K562 (cell line): ENCODE results near the gene TEX38. TPM values are rescaled to one million over a fixed set of nuclear protein-coding genes. Genes with fewer than 3 reads are reported as not detected.

Source experiments
- CBX3 ChIP-seq, 2 experiments: IDR thresholded peaks; 1 replicate in 1 of 2; 2 replicates in 1 of 2; pipeline ENCODE4 v1.6.1; 2012; ENCODE audit warnings: inconsistent platforms in 2 of 2, low read length in 2 of 2, borderline replicate concordance in 1 of 2, control low read depth in 1 of 2
- CREB1 ChIP-seq, 2 experiments: sonication (generic) in 1 of 2; formaldehyde crosslinking in 1 of 2; IDR thresholded peaks; 2 replicates each; pipeline versions ENCODE4 v1.6.1 to v1.8.0; 2012 to 2022; ENCODE audit warnings: inconsistent platforms in 1 of 2, mild to moderate bottlenecking in 1 of 2, missing genetic modification reagents in 1 of 2, moderate library complexity in 1 of 2
- GATAD2A ChIP-seq: fragments of 450-650 bp; IDR thresholded peaks from 2 replicates; pipeline ENCODE4 v1.6.1; 2017
- HMG20B ChIP-seq: fragments of 250-450 bp; sonication (Bioruptor Pico); IDR thresholded peaks from 2 replicates; pipeline ENCODE4 v1.5.0; 2021; ENCODE audit warnings: mild to moderate bottlenecking
- MAZ ChIP-seq, 2 experiments: fragments of 450-650 bp in 1 of 2; sonication (generic) in 1 of 2; formaldehyde crosslinking; IDR thresholded peaks in 1 of 2; conservative IDR thresholded peaks in 1 of 2; 2 replicates each; pipeline versions ENCODE4 v1.4.0 to v1.5.0; 2020; ENCODE audit warnings: mild to moderate bottlenecking in 1 of 2, missing genetic modification reagents in 1 of 2
- MIER1 ChIP-seq: fragments of 450-650 bp; IDR thresholded peaks from 2 replicates; pipeline ENCODE4 v1.6.1; 2016; ENCODE audit warnings: antibody characterized with exemption, mild to moderate bottlenecking, low read depth
- MTA2 ChIP-seq: fragments of 450-650 bp; IDR thresholded peaks from 2 replicates; pipeline ENCODE4 v1.6.1; 2016; ENCODE audit warnings: low read depth
- NBN ChIP-seq: fragments of 450-650 bp; IDR thresholded peaks from 2 replicates; pipeline ENCODE4 v1.6.1; 2016; ENCODE audit warnings: low read depth, mild to moderate bottlenecking
- NFATC3 ChIP-seq: fragments of 450-650 bp; IDR thresholded peaks from 2 replicates; pipeline ENCODE4 v1.6.1; 2017; ENCODE audit warnings: mild to moderate bottlenecking
- NFIX ChIP-seq: fragments of 250-450 bp; sonication (Bioruptor Pico); IDR thresholded peaks from 2 replicates; pipeline ENCODE4 v1.4.0; 2020; ENCODE audit warnings: low read depth, mild to moderate bottlenecking, moderate library complexity
- TEAD1 ChIP-seq, 2 experiments: fragments of 450-650 bp in 1 of 2; sonication (generic) in 1 of 2; formaldehyde crosslinking; IDR thresholded peaks; 2 replicates each; pipeline versions ENCODE4 v1.4.0 to v1.8.0; 2020 to 2022; ENCODE audit warnings: mild to moderate bottlenecking in 2 of 2, missing genetic modification reagents in 1 of 2
- ZNF644 ChIP-seq: fragments of 200-800 bp; sonication (Bioruptor generic); IDR thresholded peaks from 2 replicates; pipeline ENCODE4 v1.6.1; 2016; ENCODE audit warnings: low read depth, missing genetic modification characterization, missing compliant biosample characterization
- polyA plus RNA-seq, 8 experiments: library from polyadenylated mRNA; depleted of rRNA in 4 of 8; stranded (reverse) in 5 of 8; unstranded in 3 of 8; fragments of >200 nt; fragmentation: Nextera tagmentation in 2 of 8; fragmentation: Illumina TruSeq in 1 of 8; extraction: Ambion mirVana in 2 of 8; extraction: Trizol in 1 of 8; gene quantifications; 2 replicates each; pipeline versions ENCODE4 v1.2.1 to v1.2.3, GENCODE V29; 2011 to 2014; ENCODE audit warnings: inconsistent platforms in 1 of 8, missing spikeins in 1 of 8
- total RNA-seq, 7 experiments: library from RNA; depleted of rRNA in 6 of 7; stranded (reverse); fragments of >200 nt in 6 of 7; fragmentation: Illumina TruSeq in 2 of 7; extraction: Trizol in 2 of 7; gene quantifications; 2 replicates each; pipeline versions ENCODE4 v1.2.1 to v1.2.3, GENCODE V29; 2011 to 2021; ENCODE audit warnings: low replicate concordance in 1 of 7
- TF ChIP-seq, protein P1 (sequence below): fragments of 450-650 bp; formaldehyde crosslinking; IDR thresholded peaks from 2 replicates; pipeline ENCODE4 v1.4.0; 2020; ENCODE audit warnings: mild to moderate bottlenecking
- TF ChIP-seq, protein P2 (sequence below): fragments of 250-450 bp; sonication (Bioruptor Pico); IDR thresholded peaks from 2 replicates; pipeline ENCODE4 v1.4.0; 2020; ENCODE audit warnings: mild to moderate bottlenecking, moderate library complexity, borderline replicate concordance
- TF ChIP-seq, protein P3 (sequence below): IDR thresholded peaks from 2 replicates; pipeline ENCODE4 v1.6.1; 2011; ENCODE audit not compliant: insufficient read length; ENCODE audit errors: extremely low read depth
- TF ChIP-seq, protein P4 (sequence below): fragments of 250-450 bp; sonication (Bioruptor Pico); IDR thresholded peaks from 2 replicates; pipeline ENCODE4 v1.6.1; 2021; ENCODE audit warnings: mild to moderate bottlenecking
- TF ChIP-seq, protein P5 (sequence below): sonication (generic); IDR thresholded peaks from 2 replicates; pipeline ENCODE4 v1.6.1; 2016
- TF ChIP-seq, protein P6 (sequence below): fragments of 250-450 bp; sonication (Bioruptor Pico); IDR thresholded peaks from 2 replicates; pipeline ENCODE4 v1.4.0; 2020; ENCODE audit warnings: mild to moderate bottlenecking, moderate library complexity

The TEX38 gene
- total and polyA plus RNA-seq, 9 of the 15 experiments (the other 6 are each of a cell fraction or from before 2014, with no cell fraction given): not detected

DNA sequence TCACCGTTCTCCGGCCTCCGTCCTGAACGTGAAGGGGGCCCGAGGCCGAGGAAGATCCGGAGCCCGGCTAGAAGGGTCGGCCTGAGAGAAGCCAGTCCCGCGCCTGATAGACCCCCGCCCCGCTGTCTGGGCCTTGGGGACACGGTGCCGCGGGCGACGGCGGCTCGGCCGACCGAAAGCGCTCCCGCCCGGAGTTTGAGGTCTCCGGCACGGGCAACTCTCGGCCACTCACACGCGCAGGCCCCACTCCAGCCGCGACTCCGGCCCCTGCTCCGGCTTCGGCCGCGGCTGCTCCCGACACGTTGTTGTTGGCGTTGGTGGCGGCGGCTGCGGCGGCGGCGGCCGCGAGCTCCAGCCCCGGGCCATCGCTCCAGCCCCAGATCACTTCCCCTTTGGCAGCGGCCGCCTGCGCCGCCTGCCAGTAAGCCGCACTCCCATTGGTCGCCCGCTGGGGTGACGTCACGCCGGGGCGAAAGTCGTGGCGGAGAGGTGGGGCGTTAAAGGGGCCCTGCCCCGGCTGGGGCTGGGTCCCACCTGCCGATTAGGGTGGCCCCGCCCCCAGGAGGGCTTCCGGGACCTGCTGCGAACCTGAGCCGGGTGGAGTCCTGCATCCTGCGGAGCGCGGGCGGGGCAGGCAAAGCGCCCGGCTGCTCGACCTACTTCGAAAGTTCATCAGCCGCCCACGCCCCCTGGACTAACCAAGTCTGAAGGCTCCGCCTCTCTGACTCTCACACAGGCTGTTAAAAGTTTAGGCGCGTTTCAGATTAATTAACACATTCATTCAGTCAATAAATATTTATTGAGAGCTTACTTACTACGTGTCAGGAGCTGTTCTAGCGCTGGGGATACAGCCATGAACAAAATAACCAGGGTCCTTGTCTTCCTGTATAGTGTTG lies 47.3 kb downstream of the TEX38 start, which contains the start of gene EFCAB14 (continued):
- TF ChIP-seq, protein P1, sequence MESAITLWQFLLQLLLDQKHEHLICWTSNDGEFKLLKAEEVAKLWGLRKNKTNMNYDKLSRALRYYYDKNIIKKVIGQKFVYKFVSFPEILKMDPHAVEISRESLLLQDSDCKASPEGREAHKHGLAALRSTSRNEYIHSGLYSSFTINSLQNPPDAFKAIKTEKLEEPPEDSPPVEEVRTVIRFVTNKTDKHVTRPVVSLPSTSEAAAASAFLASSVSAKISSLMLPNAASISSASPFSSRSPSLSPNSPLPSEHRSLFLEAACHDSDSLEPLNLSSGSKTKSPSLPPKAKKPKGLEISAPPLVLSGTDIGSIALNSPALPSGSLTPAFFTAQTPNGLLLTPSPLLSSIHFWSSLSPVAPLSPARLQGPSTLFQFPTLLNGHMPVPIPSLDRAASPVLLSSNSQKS (CRISPR knock-in tag): no peak
- no peak for TF ChIP-seq MIER1
- TF ChIP-seq NFATC3: no peak
- TF ChIP-seq GATAD2A: no peak
- TF ChIP-seq NFIX (CRISPR knock-in tag): no peak
- TF ChIP-seq MAZ (CRISPR knock-in tag; conservative IDR thresholded peaks at IDR 0.05 in 1 of 2, IDR thresholded peaks at IDR 0.05 in 1 of 2): peak; percentile 95 to 100
- TF ChIP-seq CREB1 (IDR thresholded peaks at IDR 0.05): peak; percentile 96
- peak; percentile 97 for TF ChIP-seq CREB1 (CRISPR knock-in tag; IDR thresholded peaks at IDR 0.05)
- TF ChIP-seq NBN: peak; percentile 97
- no peak for TF ChIP-seq HMG20B (CRISPR knock-in tag)
- TF ChIP-seq, protein P2, sequence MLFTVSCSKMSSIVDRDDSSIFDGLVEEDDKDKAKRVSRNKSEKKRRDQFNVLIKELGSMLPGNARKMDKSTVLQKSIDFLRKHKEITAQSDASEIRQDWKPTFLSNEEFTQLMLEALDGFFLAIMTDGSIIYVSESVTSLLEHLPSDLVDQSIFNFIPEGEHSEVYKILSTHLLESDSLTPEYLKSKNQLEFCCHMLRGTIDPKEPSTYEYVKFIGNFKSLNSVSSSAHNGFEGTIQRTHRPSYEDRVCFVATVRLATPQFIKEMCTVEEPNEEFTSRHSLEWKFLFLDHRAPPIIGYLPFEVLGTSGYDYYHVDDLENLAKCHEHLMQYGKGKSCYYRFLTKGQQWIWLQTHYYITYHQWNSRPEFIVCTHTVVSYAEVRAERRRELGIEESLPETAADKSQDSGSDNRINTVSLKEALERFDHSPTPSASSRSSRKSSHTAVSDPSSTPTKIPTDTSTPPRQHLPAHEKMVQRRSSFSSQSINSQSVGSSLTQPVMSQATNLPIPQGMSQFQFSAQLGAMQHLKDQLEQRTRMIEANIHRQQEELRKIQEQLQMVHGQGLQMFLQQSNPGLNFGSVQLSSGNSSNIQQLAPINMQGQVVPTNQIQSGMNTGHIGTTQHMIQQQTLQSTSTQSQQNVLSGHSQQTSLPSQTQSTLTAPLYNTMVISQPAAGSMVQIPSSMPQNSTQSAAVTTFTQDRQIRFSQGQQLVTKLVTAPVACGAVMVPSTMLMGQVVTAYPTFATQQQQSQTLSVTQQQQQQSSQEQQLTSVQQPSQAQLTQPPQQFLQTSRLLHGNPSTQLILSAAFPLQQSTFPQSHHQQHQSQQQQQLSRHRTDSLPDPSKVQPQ (CRISPR knock-in tag): no peak
- TF ChIP-seq, protein P3, sequence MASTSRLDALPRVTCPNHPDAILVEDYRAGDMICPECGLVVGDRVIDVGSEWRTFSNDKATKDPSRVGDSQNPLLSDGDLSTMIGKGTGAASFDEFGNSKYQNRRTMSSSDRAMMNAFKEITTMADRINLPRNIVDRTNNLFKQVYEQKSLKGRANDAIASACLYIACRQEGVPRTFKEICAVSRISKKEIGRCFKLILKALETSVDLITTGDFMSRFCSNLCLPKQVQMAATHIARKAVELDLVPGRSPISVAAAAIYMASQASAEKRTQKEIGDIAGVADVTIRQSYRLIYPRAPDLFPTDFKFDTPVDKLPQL: no peak
- TF ChIP-seq MTA2: no peak
- TF ChIP-seq ZNF644: no peak
- TF ChIP-seq, protein P4, sequence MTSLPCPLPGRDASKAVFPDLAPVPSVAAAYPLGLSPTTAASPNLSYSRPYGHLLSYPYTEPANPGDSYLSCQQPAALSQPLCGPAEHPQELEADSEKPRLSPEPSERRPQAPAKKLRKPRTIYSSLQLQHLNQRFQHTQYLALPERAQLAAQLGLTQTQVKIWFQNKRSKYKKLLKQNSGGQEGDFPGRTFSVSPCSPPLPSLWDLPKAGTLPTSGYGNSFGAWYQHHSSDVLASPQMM: no peak
- TF ChIP-seq, protein P5, sequence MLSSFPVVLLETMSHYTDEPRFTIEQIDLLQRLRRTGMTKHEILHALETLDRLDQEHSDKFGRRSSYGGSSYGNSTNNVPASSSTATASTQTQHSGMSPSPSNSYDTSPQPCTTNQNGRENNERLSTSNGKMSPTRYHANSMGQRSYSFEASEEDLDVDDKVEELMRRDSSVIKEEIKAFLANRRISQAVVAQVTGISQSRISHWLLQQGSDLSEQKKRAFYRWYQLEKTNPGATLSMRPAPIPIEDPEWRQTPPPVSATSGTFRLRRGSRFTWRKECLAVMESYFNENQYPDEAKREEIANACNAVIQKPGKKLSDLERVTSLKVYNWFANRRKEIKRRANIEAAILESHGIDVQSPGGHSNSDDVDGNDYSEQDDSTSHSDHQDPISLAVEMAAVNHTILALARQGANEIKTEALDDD: 0 out of 2 replicates have a peak, but pooled peaks have one; percentile 30
- TF ChIP-seq CBX3 (IDR thresholded peaks at IDR 0.05; ENCODE audit: borderline replicate concordance in 1 of 2, low read length in 2 of 2): peak in 1 of 2 experiments; percentile 30; a peak in 1 of 3 replicates
- TF ChIP-seq, protein P6, sequence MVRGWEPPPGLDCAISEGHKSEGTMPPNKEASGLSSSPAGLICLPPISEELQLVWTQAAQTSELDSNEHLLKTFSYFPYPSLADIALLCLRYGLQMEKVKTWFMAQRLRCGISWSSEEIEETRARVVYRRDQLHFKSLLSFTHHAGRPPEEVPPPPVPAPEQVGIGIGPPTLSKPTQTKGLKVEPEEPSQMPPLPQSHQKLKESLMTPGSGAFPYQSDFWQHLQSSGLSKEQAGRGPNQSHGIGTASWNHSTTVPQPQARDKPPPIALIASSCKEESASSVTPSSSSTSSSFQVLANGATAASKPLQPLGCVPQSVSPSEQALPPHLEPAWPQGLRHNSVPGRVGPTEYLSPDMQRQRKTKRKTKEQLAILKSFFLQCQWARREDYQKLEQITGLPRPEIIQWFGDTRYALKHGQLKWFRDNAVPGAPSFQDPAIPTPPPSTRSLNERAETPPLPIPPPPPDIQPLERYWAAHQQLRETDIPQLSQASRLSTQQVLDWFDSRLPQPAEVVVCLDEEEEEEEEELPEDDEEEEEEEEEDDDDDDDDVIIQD: peak; percentile 76; the same call in 1 of the 2 replicates
- TF ChIP-seq TEAD1 (CRISPR knock-in tag; IDR thresholded peaks at IDR 0.05): peak; percentile 17 to 61; a peak in 1 of 4 replicates
